H9 (cell line): ENCODE measurements around the gene SCAF4. TPM values are rescaled to one million over a fixed set of nuclear protein-coding genes. Genes with fewer than 3 reads are reported as not detected.

Source experiments
- DNase-seq: peaks from one replicate; pipeline ENCODE4 v3.0.0-alpha.2; 2017
- H2AFZ ChIP-seq: one replicate; pipeline ENCODE4 v1.6.1; 2013; ENCODE audit warnings: mild to moderate bottlenecking, low read length, control low read depth, moderate library complexity
- H2AK5ac ChIP-seq: 2 replicates; pipeline ENCODE4 v1.6.1; 2013; ENCODE audit warnings: low read length, control low read depth, mixed read lengths; ENCODE audit not compliant: insufficient read length
- H2BK120ac ChIP-seq: one replicate; pipeline ENCODE4 v1.6.1; 2013; ENCODE audit warnings: low read depth, mild to moderate bottlenecking, low read length, control low read depth, inconsistent platforms; ENCODE audit not compliant: poor library complexity, severe bottlenecking
- H2BK12ac ChIP-seq: 2 replicates; pipeline ENCODE4 v1.6.1; 2013; ENCODE audit warnings: low read length, control low read depth, mixed read lengths, low read depth; ENCODE audit not compliant: insufficient read length
- H2BK15ac ChIP-seq: 2 replicates; pipeline ENCODE4 v1.6.1; 2013; ENCODE audit warnings: low read depth, low read length, control low read depth
- H2BK20ac ChIP-seq: one replicate; pipeline ENCODE4 v1.6.1; 2013; ENCODE audit warnings: low read depth, mild to moderate bottlenecking, low read length, control low read depth, inconsistent platforms; ENCODE audit not compliant: poor library complexity, severe bottlenecking
- H2BK5ac ChIP-seq: 2 replicates; pipeline ENCODE4 v1.6.1; 2013; ENCODE audit warnings: low read length, control low read depth, mixed read lengths; ENCODE audit not compliant: insufficient read length
- H3K14ac ChIP-seq: 2 replicates; pipeline ENCODE4 v1.6.1; 2013; ENCODE audit warnings: low read length, control low read depth; ENCODE audit not compliant: insufficient read depth
- H3K18ac ChIP-seq: 2 replicates; pipeline ENCODE4 v1.6.1; 2013; ENCODE audit warnings: low read depth, mild to moderate bottlenecking, mixed read lengths, low read length, control low read depth; ENCODE audit not compliant: insufficient read length
- H3K23ac ChIP-seq: 2 replicates; pipeline ENCODE4 v1.6.1; 2013; ENCODE audit warnings: low read length, control low read depth, mixed read lengths, low read depth; ENCODE audit not compliant: insufficient read length
- H3K23me2 ChIP-seq: 2 replicates; pipeline ENCODE4 v1.6.1; 2013; ENCODE audit warnings: low read depth, mild to moderate bottlenecking, mixed read lengths, low read length, control low read depth; ENCODE audit not compliant: insufficient read length, poor library complexity, severe bottlenecking
- H3K27ac ChIP-seq: 2 replicates; pipeline ENCODE4 v1.5.1; 2013; ENCODE audit warnings: low read length, control low read depth, mixed read lengths, low read depth; ENCODE audit not compliant: insufficient read length
- H3K27me3 ChIP-seq: 2 replicates; pipeline ENCODE4 v1.6.1; 2013; ENCODE audit warnings: low read length, control low read depth, inconsistent platforms; ENCODE audit not compliant: insufficient read depth
- H3K4ac ChIP-seq: 2 replicates; pipeline ENCODE4 v1.6.1; 2013; ENCODE audit warnings: low read depth, mild to moderate bottlenecking, control low read depth, inconsistent platforms, low read length, moderate library complexity
- H3K4me1 ChIP-seq: 2 replicates; pipeline ENCODE4 v1.6.1; 2013; ENCODE audit warnings: low read length, control low read depth, inconsistent platforms; ENCODE audit not compliant: insufficient read depth
- H3K4me2 ChIP-seq: 2 replicates; pipeline ENCODE4 v1.6.1; 2013; ENCODE audit warnings: low read length, control low read depth, mixed read lengths; ENCODE audit not compliant: insufficient read length, insufficient read depth
- H3K56ac ChIP-seq: 2 replicates; pipeline ENCODE4 v1.6.1; 2013; ENCODE audit warnings: low read depth, mild to moderate bottlenecking, mixed read lengths, low read length, control low read depth; ENCODE audit not compliant: insufficient read length
- H3K79me1 ChIP-seq: 2 replicates; pipeline ENCODE4 v1.6.1; 2013; ENCODE audit warnings: low read depth, mild to moderate bottlenecking, moderate library complexity, low read length, control low read depth, inconsistent platforms; ENCODE audit not compliant: insufficient read depth, poor library complexity, severe bottlenecking
- H3K79me2 ChIP-seq: 2 replicates; pipeline ENCODE4 v1.6.1; 2013; ENCODE audit warnings: low read length, control low read depth, inconsistent platforms; ENCODE audit not compliant: insufficient read depth
- H3K9ac ChIP-seq: 2 replicates; pipeline ENCODE4 v1.6.1; 2013; ENCODE audit warnings: low read length, control low read depth, mixed read lengths; ENCODE audit not compliant: insufficient read length; ENCODE audit errors: extremely low read depth
- H3K9me3 ChIP-seq: one replicate; pipeline ENCODE4 v1.6.1; 2013; ENCODE audit warnings: low read depth, low read length, inconsistent platforms; ENCODE audit not compliant: control insufficient read depth
- H3T11ph ChIP-seq: one replicate; pipeline ENCODE4 v1.6.1; 2013; ENCODE audit warnings: mild to moderate bottlenecking, low read length, control low read depth, inconsistent platforms
- H4K20me1 ChIP-seq: one replicate; pipeline ENCODE4 v1.6.1; 2013; ENCODE audit not compliant: control insufficient read depth, insufficient read length, insufficient read depth
- H4K5ac ChIP-seq: 2 replicates; pipeline ENCODE4 v1.6.1; 2013; ENCODE audit warnings: low read depth, mild to moderate bottlenecking, mixed read lengths, low read length, control low read depth; ENCODE audit not compliant: insufficient read length
- H4K8ac ChIP-seq: replicated peaks from 2 replicates; pipeline ENCODE4 v1.6.1; 2013; ENCODE audit warnings: low read length, control low read depth, mixed read lengths, low read depth; ENCODE audit not compliant: insufficient read length
- H4K91ac ChIP-seq: 2 replicates; pipeline ENCODE4 v1.6.1; 2013; ENCODE audit warnings: low read depth, mild to moderate bottlenecking, moderate library complexity, mixed read lengths, low read length, control low read depth; ENCODE audit not compliant: insufficient read length
- H3K27ac Mint-ChIP-seq, 3 experiments: 2 replicates in 2 of 3; 3 replicates in 1 of 3; pipeline ENCODE4 v1.8.0; 2020 to 2021; ENCODE audit warnings: mixed read lengths in 3 of 3, mild to moderate bottlenecking in 1 of 3, moderate library complexity in 1 of 3
- H3K27me3 Mint-ChIP-seq: 2 replicates; pipeline ENCODE4 v1.8.0; 2021; ENCODE audit warnings: low read depth, mild to moderate bottlenecking, moderate library complexity, mixed read lengths
- H3K36me3 Mint-ChIP-seq, 3 experiments: 2 replicates in 2 of 3; 3 replicates in 1 of 3; pipeline ENCODE4 v1.8.0; 2020 to 2021; ENCODE audit warnings: low read depth in 3 of 3, mixed read lengths in 3 of 3; ENCODE audit not compliant: insufficient read depth in 1 of 3
- H3K4me1 Mint-ChIP-seq, 2 experiments: 2 replicates each; pipeline ENCODE4 v1.8.0; 2020; ENCODE audit warnings: mixed read lengths in 2 of 2
- H3K4me3 Mint-ChIP-seq, 2 experiments: 2 replicates in 1 of 2; 3 replicates in 1 of 2; pipeline ENCODE4 v1.8.0; 2020 to 2021; ENCODE audit warnings: mild to moderate bottlenecking in 2 of 2, mixed read lengths in 2 of 2, moderate library complexity in 1 of 2
- H3K9me3 Mint-ChIP-seq, 2 experiments: 2 replicates in 1 of 2; 3 replicates in 1 of 2; pipeline ENCODE4 v1.8.0; 2020; ENCODE audit warnings: mild to moderate bottlenecking in 2 of 2, mixed read lengths in 2 of 2, moderate library complexity in 1 of 2
- CTCF ChIP-seq: fragments of 200-600 bp; sonication (generic); conservative IDR thresholded peaks from 3 replicates; pipeline ENCODE4 v1.8.0; 2021; ENCODE audit warnings: antibody characterized with exemption, mild to moderate bottlenecking
- WGBS: extraction: QIAGEN DNeasy Blood & Tissue Kit; methylation state at CpG from one replicate; pipeline ENCODE4 v1.1.7; 2013; ENCODE audit warnings: missing lambda C conversion rate, low lambda C conversion rate, mixed read lengths; ENCODE audit not compliant: insufficient read length; ENCODE audit errors: extremely low coverage; 5-methylcytosine and 5-hydroxymethylcytosine counted together
- total RNA-seq: library from RNA; stranded (reverse); gene quantifications from 2 replicates; pipeline ENCODE4 v1.2.1, GENCODE V29; 2021

Gene SCAF4
- total RNA-seq, 1 experiment from 2014 or later, result 76.8 TPM

- no peak overlapping the region for H4K8ac ChIP-seq
- H3K9me3 ChIP-seq, result no peaks in the 10 kb centered on the region
- no peak overlapping the region for H3K4ac ChIP-seq
- Mint-ChIP-seq H3K9me3 (no peaks in the 10 kb centered on the region), H3K36me3 (peaks cover 35 to 79% (median 78%) of the 10 kb centered on the region in 3 experiments; a peak in 6 of 7 replicates), H3K27me3 (no peaks in the 10 kb centered on the region), H3K4me1 (no peaks in the 10 kb centered on the region), H3K27ac (no peak overlapping the region), H3K4me3 (no peak overlapping the region)
- H3K9ac ChIP-seq, result no peak overlapping the region
- H2AK5ac ChIP-seq, result no peak overlapping the region
- no peak overlapping the region for H4K91ac ChIP-seq
- no peak overlapping the region for H3K56ac ChIP-seq
- H2AFZ ChIP-seq, result no peak overlapping the region
- no peak overlapping the region for H3T11ph ChIP-seq
- no peaks in the 10 kb centered on the region; the same call in 1 of the 2 replicates for H3K79me2 ChIP-seq
- no peak overlapping the region for H3K23ac ChIP-seq
- H2BK120ac ChIP-seq, result no peak overlapping the region
- no peak overlapping the region for H2BK12ac ChIP-seq
- no peak overlapping the region for H3K14ac ChIP-seq
- no peak overlapping the region for H2BK20ac ChIP-seq
- WGBS, result no CpG with 5 or more reads among the region's 3 CpGs
- no peak overlapping the region for H2BK5ac ChIP-seq
- H3K18ac ChIP-seq, result no peak overlapping the region
- DNase-seq, result no peak
- H3K27ac ChIP-seq, result no peak overlapping the region
- no peaks in the 10 kb centered on the region for H3K27me3 ChIP-seq
- H4K5ac ChIP-seq, result no peak overlapping the region
- H3K4me1 ChIP-seq, result no peaks in the 10 kb centered on the region
- H3K79me1 ChIP-seq, result peaks cover 6% of the 10 kb centered on the region
- H3K4me2 ChIP-seq, result no peak overlapping the region
- no peak overlapping the region for H2BK15ac ChIP-seq
- H4K20me1 ChIP-seq, result no peaks in the 10 kb centered on the region
- H3K23me2 ChIP-seq, result no peaks in the 10 kb centered on the region
- TF ChIP-seq CTCF, result no peak
Measured at GRCh38 chr21:31700040-31700439, 31.9 kb downstream of the SCAF4 start.
